ENCODE results near the gene RFTN1. TPM values are rescaled to one million over a fixed set of nuclear protein-coding genes. Genes with fewer than 3 reads are reported as not detected.

Gene RFTN1
- polyA plus RNA-seq, 2 of the 4 experiments (the other 2 are of a cell fraction), result 1.8 to 3.7 TPM

GRCh38 chr3:16538507-16538906 lies 25.0 kb upstream of the RFTN1 start:
- no peak for FAIRE-seq

GRCh38 chr3:16536996-16537395 lies 23.5 kb upstream of the RFTN1 start:
- Histone ChIP-seq H3K4me3 (no peak overlapping the region), H3K9me3 (no peaks in the 10 kb centered on the region), H3K4me1 (no peaks in the 10 kb centered on the region), H3K27ac (no peak overlapping the region), H3K4me2 (no peak overlapping the region)
- POLR2A ChIA-PET, result no interaction called here
- no peak for TF ChIP-seq HOXB13 (CRISPR knock-in tag; IDR thresholded peaks at IDR 0.05; ENCODE audit: low read depth)
- no peak for TF ChIP-seq NFE2L2 (conservative IDR thresholded peaks at IDR 0.05; ENCODE audit: low read length)
- no peak for TF ChIP-seq HDAC2 (IDR thresholded peaks at IDR 0.05)
- TF ChIP-seq SREBF2 (IDR thresholded peaks at IDR 0.05), result no peak
- TF ChIP-seq EHMT2 (IDR thresholded peaks at IDR 0.05; ENCODE audit: low read depth), result no peak
- no peak for TF ChIP-seq RFX5 (IDR thresholded peaks at IDR 0.05)
- TF ChIP-seq RAD21 (conservative IDR thresholded peaks at IDR 0.05 in 1 of 2, IDR thresholded peaks at IDR 0.05 in 1 of 2), result no peak
- TF ChIP-seq TFCP2L1 (CRISPR knock-in tag; IDR thresholded peaks at IDR 0.05), result no peak
- no peak for TF ChIP-seq USF2 (IDR thresholded peaks at IDR 0.05)
- no peak for TF ChIP-seq REST (IDR thresholded peaks at IDR 0.05)
- no peak for TF ChIP-seq ZC3H11A (IDR thresholded peaks at IDR 0.05)
- TF ChIP-seq, protein P1, sequence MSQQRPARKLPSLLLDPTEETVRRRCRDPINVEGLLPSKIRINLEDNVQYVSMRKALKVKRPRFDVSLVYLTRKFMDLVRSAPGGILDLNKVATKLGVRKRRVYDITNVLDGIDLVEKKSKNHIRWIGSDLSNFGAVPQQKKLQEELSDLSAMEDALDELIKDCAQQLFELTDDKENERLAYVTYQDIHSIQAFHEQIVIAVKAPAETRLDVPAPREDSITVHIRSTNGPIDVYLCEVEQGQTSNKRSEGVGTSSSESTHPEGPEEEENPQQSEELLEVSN (IDR thresholded peaks at IDR 0.05; ENCODE audit: borderline replicate concordance, low read depth), result no peak
- ATAC-seq, result no peak
- CTCF ChIA-PET, result interaction anchor here (2.1 to 3.6 kb wide), 3 partner anchors 14 to 246 kb away, joined by 4 to 22 read pairs (median 8); no protein-coding TSS in a partner anchor
- WGBS (ENCODE audit: missing lambda C conversion rate), result 49% methylated on average over 3 of the region's 3 CpGs
- no peak for DNase-seq (ENCODE audit: low read depth in 1 of 2, low spot score in 1 of 2)
- no peak for FAIRE-seq

More at GRCh38 chr3:16538507-16538906, 25.0 kb upstream of the RFTN1 start:
- ChIA-PET POLR2A (no interaction called here), CTCF (interaction anchor here (0.6 to 3.6 kb wide), 4 partner anchors 9 to 248 kb away, joined by 3 to 22 read pairs (median 4); no protein-coding TSS in a partner anchor)
- no peaks in the 10 kb centered on the region for H3K9me3 ChIP-seq
- ATAC-seq (no peak), DNase-seq (ENCODE audit: low read depth in 1 of 2, low spot score in 1 of 2) (no peak)
- no peaks in the 10 kb centered on the region for H3K4me1 ChIP-seq
- TF ChIP-seq, protein P2, sequence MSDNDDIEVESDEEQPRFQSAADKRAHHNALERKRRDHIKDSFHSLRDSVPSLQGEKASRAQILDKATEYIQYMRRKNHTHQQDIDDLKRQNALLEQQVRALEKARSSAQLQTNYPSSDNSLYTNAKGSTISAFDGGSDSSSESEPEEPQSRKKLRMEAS (IDR thresholded peaks at IDR 0.05), result no peak
- TF ChIP-seq KDM1A (IDR thresholded peaks at IDR 0.05; ENCODE audit: low read depth) (no peak), JUNB (IDR thresholded peaks at IDR 0.05) (no peak), CBX8 (IDR thresholded peaks at IDR 0.05) (no peak), FOSL2 (IDR thresholded peaks at IDR 0.05) (no peak), FOSL2 (CRISPR knock-in tag; IDR thresholded peaks at IDR 0.05) (no peak), RNF2 (IDR thresholded peaks at IDR 0.05; ENCODE audit: borderline replicate concordance, low read depth) (no peak), ZC3H11A (IDR thresholded peaks at IDR 0.05) (no peak), EHMT2 (IDR thresholded peaks at IDR 0.05; ENCODE audit: low read depth) (no peak), TFCP2L1 (CRISPR knock-in tag; IDR thresholded peaks at IDR 0.05) (no peak), USF2 (IDR thresholded peaks at IDR 0.05) (no peak), HOXB5 (CRISPR knock-in tag; IDR thresholded peaks at IDR 0.05) (no peak), NPAS2 (CRISPR knock-in tag; IDR thresholded peaks at IDR 0.05; ENCODE audit: borderline replicate concordance) (no peak), HOXB13 (CRISPR knock-in tag; IDR thresholded peaks at IDR 0.05; ENCODE audit: low read depth) (no peak)
- TF ChIP-seq, protein P3, sequence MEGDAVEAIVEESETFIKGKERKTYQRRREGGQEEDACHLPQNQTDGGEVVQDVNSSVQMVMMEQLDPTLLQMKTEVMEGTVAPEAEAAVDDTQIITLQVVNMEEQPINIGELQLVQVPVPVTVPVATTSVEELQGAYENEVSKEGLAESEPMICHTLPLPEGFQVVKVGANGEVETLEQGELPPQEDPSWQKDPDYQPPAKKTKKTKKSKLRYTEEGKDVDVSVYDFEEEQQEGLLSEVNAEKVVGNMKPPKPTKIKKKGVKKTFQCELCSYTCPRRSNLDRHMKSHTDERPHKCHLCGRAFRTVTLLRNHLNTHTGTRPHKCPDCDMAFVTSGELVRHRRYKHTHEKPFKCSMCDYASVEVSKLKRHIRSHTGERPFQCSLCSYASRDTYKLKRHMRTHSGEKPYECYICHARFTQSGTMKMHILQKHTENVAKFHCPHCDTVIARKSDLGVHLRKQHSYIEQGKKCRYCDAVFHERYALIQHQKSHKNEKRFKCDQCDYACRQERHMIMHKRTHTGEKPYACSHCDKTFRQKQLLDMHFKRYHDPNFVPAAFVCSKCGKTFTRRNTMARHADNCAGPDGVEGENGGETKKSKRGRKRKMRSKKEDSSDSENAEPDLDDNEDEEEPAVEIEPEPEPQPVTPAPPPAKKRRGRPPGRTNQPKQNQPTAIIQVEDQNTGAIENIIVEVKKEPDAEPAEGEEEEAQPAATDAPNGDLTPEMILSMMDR (IDR thresholded peaks at IDR 0.05), result no peak
- 58% methylated on average over 4 of the region's 4 CpGs for WGBS (ENCODE audit: missing lambda C conversion rate)
- no peak overlapping the region for H3K27ac ChIP-seq
- H3K4me2 ChIP-seq, result no peak overlapping the region
- H3K4me3 ChIP-seq, result no peak overlapping the region
